Gastrocnemius medialis (tissue), 4 donors: Measurements from ENCODE around the gene OAS3. TPM values are rescaled to one million over a fixed set of nuclear protein-coding genes. Genes with fewer than 3 reads are reported as not detected.

Source experiments
- ATAC-seq, 2 donors: fragments of 150-250 bp; one replicate each; pipeline ENCODE4 v1.9.1; 2016
- DNase-seq, 2 donors: peaks; one replicate each; pipeline ENCODE4 v3.0.0-alpha.2; 2019
- H3K27ac ChIP-seq, 4 donors: fragments of 200-600 bp; sonication (generic); 1 replicate in 1 of 4; 2 replicates in 3 of 4; pipeline ENCODE4 v1.5.1; 2016 to 2018; ENCODE audit warnings: mild to moderate bottlenecking in 2 of 4, moderate library complexity in 1 of 4
- H3K27me3 ChIP-seq, 3 donors: fragments of 200-600 bp; sonication (generic) in 2 of 3; 1 replicate in 1 of 3; 2 replicates in 2 of 3; pipeline versions ENCODE4 v1.5.1 to v1.6.0; 2016 to 2019; ENCODE audit warnings: mild to moderate bottlenecking in 1 of 3, moderate library complexity in 1 of 3
- H3K36me3 ChIP-seq, 2 donors: fragments of 200-600 bp; sonication (generic) in 1 of 2; one replicate each; pipeline ENCODE4 v1.5.1; 2017 to 2018
- H3K4me1 ChIP-seq, 2 donors: fragments of 200-600 bp; sonication (generic) in 1 of 2; one replicate each; pipeline ENCODE4 v1.5.1; 2016 to 2017; ENCODE audit warnings: mild to moderate bottlenecking in 2 of 2
- H3K4me3 ChIP-seq, 4 donors: fragments of 200-600 bp; sonication (generic) in 3 of 4; 1 replicate in 1 of 4; 2 replicates in 3 of 4; pipeline ENCODE4 v1.5.1; 2016 to 2019; ENCODE audit warnings: mild to moderate bottlenecking in 2 of 4
- H3K9me3 ChIP-seq, 3 donors: fragments of 200-600 bp; sonication (generic) in 2 of 3; 1 replicate in 1 of 3; 2 replicates in 2 of 3; pipeline ENCODE4 v1.5.1; 2016 to 2019
- CTCF ChIP-seq, 5 experiments: fragments of 450-650 bp in 3 of 5; fragments of 200-600 bp in 2 of 5; sonication (generic) in 2 of 5; IDR thresholded peaks in 4 of 5; conservative IDR thresholded peaks in 1 of 5; 1 replicate in 4 of 5; 2 replicates in 1 of 5; pipeline ENCODE4 v1.5.1; 2016 to 2019; ENCODE audit warnings: antibody characterized with exemption in 5 of 5, mild to moderate bottlenecking in 3 of 5, moderate library complexity in 3 of 5
- POLR2A ChIP-seq, 2 donors: fragments of 450-650 bp; IDR thresholded peaks; one replicate each; pipeline ENCODE4 v1.6.1; 2017; ENCODE audit warnings: antibody characterized with exemption in 2 of 2, mild to moderate bottlenecking in 2 of 2, moderate library complexity in 2 of 2
- in situ Hi-C, 4 donors: fragments of 200-750 bp; cut with MboI; loops; one replicate each; pipeline versions ENCODE4 v1.15.0 to v1.8.0; 2017; ENCODE audit warnings: low sequenced_read_pairs in 4 of 4
- intact Hi-C: fragments of 100-400 bp; cut with DNase I; formaldehyde crosslinking; loops from one replicate; pipeline ENCODE4 v1.15.1; 2023; ENCODE audit warnings: low total_unique reads
- total RNA-seq, 4 donors: library from RNA; depleted of rRNA; stranded (reverse); fragments of >200 nt; gene quantifications; one replicate each; pipeline versions ENCODE4 v1.1.0 to v1.2.3, GENCODE V29; 2016

The OAS3 gene
- total RNA-seq, 4 donors from 2014 or later: 1.4 to 5.3 (median 4.2) TPM

- H3K36me3 ChIP-seq: no peaks in the 10 kb centered on the region
- in situ Hi-C loops: no loop called here
- TF ChIP-seq CTCF (IDR thresholded peaks at IDR 0.05 in 4 of 5, conservative IDR thresholded peaks at IDR 0.05 in 1 of 5): no peak
- TF ChIP-seq POLR2A (IDR thresholded peaks at IDR 0.05): no peak
Observed at GRCh38 chr12:112969547-112970306, 31.5 kb downstream of the OAS3 start.

GRCh38 chr12:112970391-112970790, 32.1 kb downstream of the OAS3 start:
- TF ChIP-seq POLR2A (IDR thresholded peaks at IDR 0.05) (no peak), CTCF (IDR thresholded peaks at IDR 0.05 in 4 of 5, conservative IDR thresholded peaks at IDR 0.05 in 1 of 5) (no peak)
- in situ Hi-C loops: no loop called here
- H3K27ac ChIP-seq: no peak overlapping the region

More at GRCh38 chr12:112969547-112970306, 31.5 kb downstream of the OAS3 start:
- H3K27me3 ChIP-seq: no peaks in the 10 kb centered on the region
- ATAC-seq: no peak
- H3K4me1 ChIP-seq: no peaks in the 10 kb centered on the region
- no peak overlapping the region for H3K4me3 ChIP-seq
- intact Hi-C loops: no loop called here
- no peak overlapping the region for H3K27ac ChIP-seq
- no peak for DNase-seq
- no peaks in the 10 kb centered on the region for H3K9me3 ChIP-seq

GRCh38 chr12:112971248-112971647, 33.0 kb downstream of the OAS3 start:
- DNase-seq: no peak
- H3K4me1 ChIP-seq: no peaks in the 10 kb centered on the region
- no peaks in the 10 kb centered on the region for H3K9me3 ChIP-seq
- no peak for ATAC-seq
- TF ChIP-seq POLR2A (IDR thresholded peaks at IDR 0.05) (no peak), CTCF (IDR thresholded peaks at IDR 0.05 in 4 of 5, conservative IDR thresholded peaks at IDR 0.05 in 1 of 5) (no peak)
- H3K27ac ChIP-seq: no peak overlapping the region
- in situ Hi-C loops: no loop called here
- H3K36me3 ChIP-seq: no peaks in the 10 kb centered on the region
- intact Hi-C loops: no loop called here
- H3K27me3 ChIP-seq: no peaks in the 10 kb centered on the region
- no peak overlapping the region for H3K4me3 ChIP-seq

More at GRCh38 chr12:112970391-112970790, 32.1 kb downstream of the OAS3 start:
- no peaks in the 10 kb centered on the region for H3K4me1 ChIP-seq
- intact Hi-C loops: no loop called here
- no peak overlapping the region for H3K4me3 ChIP-seq
- no peaks in the 10 kb centered on the region for H3K9me3 ChIP-seq
- ATAC-seq: no peak
- no peaks in the 10 kb centered on the region for H3K36me3 ChIP-seq
- H3K27me3 ChIP-seq: no peaks in the 10 kb centered on the region
- DNase-seq: no peak

GRCh38 chr12:112973011-112973735, 34.9 kb downstream of the OAS3 start:
- Histone ChIP-seq H3K36me3 (no peaks in the 10 kb centered on the region), H3K4me1 (no peaks in the 10 kb centered on the region), H3K27me3 (no peaks in the 10 kb centered on the region), H3K4me3 (no peak overlapping the region), H3K27ac (no peak overlapping the region), H3K9me3 (no peaks in the 10 kb centered on the region)
- in situ Hi-C loops (no loop called here), intact Hi-C loops (no loop called here)
- TF ChIP-seq POLR2A (IDR thresholded peaks at IDR 0.05) (no peak), CTCF (IDR thresholded peaks at IDR 0.05 in 4 of 5, conservative IDR thresholded peaks at IDR 0.05 in 1 of 5) (no peak)
- DNase-seq (no peak), ATAC-seq (no peak)
